Stimulated activated CD4-positive, alpha-beta T cell treated with anti-CD3 and anti-CD28 coated beads, Interleukin-15, amount 100 ng/mL, for 1 hour (primary cell): ENCODE data around the gene SOX6.
"Not testable (repeated sequence)": the region's sequence is repeated elsewhere in the genome, so short reads cannot be mapped to it uniquely, and the experiment has no call there.

Experiments used
- DNase-seq, 2 donors: peaks; one replicate each; pipeline ENCODE4 v3.0.0-alpha.2; 2020; ENCODE audit warnings: low read depth in 1 of 2, low spot score in 1 of 2

SOX6 gene

DNA sequence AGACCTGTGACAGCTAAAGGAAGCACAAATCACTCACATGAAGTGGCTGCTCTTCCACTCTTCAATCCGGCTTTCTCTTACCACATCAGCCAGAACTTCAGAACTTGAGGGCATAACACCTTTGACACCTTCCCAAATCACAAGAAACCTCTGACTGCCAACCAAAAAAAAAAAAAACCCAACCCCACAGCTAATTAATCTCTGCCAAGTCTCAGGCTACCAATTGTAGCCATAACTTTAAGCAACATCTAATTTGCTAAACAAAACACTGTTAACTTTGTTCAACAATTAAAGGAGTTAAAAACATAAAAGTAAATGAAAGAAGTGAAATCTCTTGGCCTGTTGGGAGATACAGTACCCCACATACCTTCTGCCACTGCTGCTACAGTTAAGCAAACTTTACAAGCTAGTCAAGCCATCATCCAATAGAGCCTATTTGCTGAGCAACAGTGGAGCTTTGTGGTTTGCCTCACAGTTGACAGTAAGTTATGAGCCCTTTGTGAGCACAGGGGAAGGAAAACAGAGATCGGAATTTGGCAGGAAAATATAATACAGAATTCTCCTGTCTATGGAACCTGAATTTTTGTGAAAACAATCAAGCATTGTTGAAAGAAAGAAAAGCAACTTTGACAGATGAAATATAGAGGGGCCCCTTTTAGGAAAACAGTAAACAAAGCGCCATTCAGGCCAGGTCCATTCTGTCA is at the start of gene SOX6:
Gene SOX6 (minus strand): TSS at position 490 of the 704 bp plus-strand sequence. CDS start 15,298 bp downstream, outside the sequence.
- DNase-seq: no peak

DNA sequence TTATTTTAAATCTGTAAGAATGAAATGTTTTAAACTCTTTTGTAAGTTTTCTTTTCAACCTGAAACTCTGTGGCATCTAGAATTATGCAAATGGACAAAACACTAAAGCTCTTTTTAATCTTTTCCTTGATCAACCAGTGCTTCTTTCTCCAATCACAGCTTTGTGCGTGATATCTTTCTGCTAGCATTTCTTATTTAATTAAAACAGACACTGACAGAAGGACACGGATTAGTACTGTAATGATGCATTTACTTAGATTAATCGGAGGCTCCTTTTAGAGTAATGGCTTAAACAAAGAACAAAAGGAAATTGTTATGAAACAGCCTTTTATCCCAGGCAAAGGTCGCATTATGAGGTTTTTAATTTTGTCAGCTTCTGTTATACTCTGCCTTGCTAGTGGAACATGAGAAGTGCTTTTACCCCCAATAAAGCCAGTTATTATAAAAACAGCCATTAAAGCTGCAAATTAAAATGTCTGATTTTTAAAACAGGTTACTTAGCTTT is 48.5 kb upstream of the SOX6 start:
- no peak for DNase-seq

GRCh38 chr11:16403851-16404250 is 47.5 kb upstream of the SOX6 start:
- DNase-seq: no peak

DNA sequence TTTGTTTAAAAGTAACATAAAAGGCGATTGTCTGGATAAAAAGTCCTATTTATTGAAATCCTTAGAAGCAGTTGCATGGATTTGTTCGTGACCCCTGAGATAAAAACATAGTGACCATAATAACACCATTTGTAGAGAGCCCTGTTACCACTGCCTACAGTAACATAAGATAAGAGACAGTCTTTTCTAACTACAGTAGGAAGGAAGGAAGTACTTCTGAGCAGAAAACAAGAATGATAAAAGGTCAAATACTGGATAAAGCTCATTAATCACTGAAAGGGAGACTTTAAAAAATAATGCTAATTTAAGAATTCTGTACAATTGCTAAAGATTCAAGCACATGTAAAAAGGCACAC is 47.1 kb upstream of the SOX6 start:
- DNase-seq: no peak

- DNase-seq: no peak
These were observed 46.5 kb upstream of the SOX6 start for GRCh38 chr11:16402654-16403447.

- no peak for DNase-seq
These were observed 41.0 kb upstream of the SOX6 start for GRCh38 chr11:16397390-16397789.

- no peak for DNase-seq
These were observed 39.3 kb upstream of the SOX6 start for GRCh38 chr11:16395601-16396000.

- DNase-seq: no peak
These were observed 38.6 kb upstream of the SOX6 start for GRCh38 chr11:16394947-16395346.

DNA sequence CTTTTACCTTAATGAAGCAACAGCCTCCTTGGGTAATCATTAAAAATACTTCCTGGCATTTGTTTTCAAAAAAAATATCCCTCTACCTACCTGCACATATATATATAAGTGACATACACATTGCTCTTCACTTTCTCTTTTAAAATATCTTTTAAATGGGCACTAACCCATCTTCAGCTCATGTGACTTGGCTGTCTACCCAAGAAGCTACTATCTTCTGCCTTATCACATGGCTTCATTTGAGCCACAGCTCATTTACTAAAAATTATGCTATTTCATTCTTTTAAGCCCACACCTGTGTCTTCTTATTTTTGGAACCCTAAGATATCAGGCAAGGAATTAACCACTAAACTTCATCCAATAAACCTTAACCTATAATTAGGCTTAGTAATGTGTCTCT is 37.0 kb upstream of the SOX6 start:
- no peak for DNase-seq

DNA sequence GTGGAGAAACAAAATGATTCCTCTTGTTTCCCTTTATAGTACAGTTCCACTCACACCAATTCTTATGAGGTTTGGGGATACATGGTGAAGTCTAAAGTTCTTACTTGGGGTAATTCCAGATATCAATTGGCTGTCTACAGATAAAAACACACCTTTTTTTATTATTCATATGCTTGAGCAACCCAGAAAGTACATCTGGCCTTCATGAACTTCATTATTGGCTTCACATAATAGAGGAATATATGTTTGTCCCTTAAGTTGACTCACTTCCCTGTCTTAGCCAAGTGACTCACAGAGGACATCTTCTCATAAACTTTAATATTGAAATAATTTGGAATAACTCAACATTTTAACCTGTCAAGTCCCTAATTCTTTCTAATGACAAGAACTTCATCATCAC is 36.3 kb upstream of the SOX6 start:
- no peak for DNase-seq

GRCh38 chr11:16390826-16391225 is 34.5 kb upstream of the SOX6 start:
- not testable (repeated sequence) for DNase-seq

- no peak for DNase-seq
These were observed 28.8 kb upstream of the SOX6 start for GRCh38 chr11:16385099-16385498.

GRCh38 chr11:16382638-16383380 is 26.5 kb upstream of the SOX6 start:
- no peak for DNase-seq

DNA sequence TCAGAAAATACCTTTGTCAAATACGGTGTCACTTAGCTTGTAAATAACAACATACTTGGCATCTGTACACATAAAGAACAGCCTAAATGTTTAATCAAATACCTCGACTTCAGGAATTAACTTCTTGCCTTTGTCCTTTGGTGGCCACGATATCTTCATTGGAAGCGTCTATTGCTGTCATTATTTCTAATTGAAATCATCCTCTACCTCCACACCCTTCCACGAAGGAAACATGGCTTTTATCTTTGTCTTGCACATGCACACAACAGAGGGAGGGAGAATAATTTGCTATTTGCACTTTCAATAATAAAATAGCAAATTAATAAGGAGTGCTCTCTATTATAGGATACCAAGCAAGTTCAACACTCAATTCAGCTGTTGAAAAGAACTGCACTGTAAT is 25.8 kb upstream of the SOX6 start:
- DNase-seq: no peak

GRCh38 chr11:16380941-16381568 is 24.7 kb upstream of the SOX6 start:
- no peak for DNase-seq

DNA sequence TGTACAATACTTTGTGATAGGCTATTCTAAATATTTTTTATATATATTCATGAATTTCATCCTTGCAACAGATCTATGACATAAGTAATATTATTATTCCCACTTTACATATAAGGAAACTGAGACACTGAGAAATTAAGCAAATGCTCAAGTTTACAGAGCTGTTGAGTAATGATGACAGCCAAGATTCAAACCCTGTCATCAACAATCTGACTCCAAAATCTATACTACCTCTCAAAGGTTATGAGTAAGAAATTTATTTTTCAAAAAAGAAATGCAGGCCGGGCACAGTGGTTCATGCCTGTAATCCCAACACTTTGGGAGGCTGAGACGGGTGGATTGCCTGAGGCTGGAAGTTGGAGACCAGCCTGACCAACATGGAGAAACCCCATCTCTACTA is 22.6 kb upstream of the SOX6 start:
- no peak for DNase-seq

DNA sequence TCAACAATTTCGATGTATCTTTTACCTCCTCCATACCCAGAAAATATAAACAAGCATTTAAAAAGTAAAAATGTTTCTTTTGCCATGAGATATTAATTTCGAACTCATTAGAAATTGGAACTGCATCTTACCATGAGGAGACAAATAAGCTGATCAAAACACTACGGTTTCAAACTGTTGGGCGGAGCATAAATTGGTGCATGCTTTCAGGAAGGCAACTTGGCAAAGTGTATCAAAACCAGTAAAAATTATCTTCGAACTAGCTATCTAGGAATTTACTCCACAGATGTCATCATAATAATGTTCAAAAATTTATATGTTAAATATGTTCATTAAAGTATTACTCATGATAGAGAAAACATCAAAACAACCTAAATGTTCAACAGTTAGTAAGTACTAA is 21.4 kb upstream of the SOX6 start:
- DNase-seq: no peak

GRCh38 chr11:16375664-16376063 is 19.3 kb upstream of the SOX6 start:
- DNase-seq: not testable (repeated sequence)

GRCh38 chr11:16373768-16374167 is 17.4 kb upstream of the SOX6 start:
- DNase-seq: no peak

DNA sequence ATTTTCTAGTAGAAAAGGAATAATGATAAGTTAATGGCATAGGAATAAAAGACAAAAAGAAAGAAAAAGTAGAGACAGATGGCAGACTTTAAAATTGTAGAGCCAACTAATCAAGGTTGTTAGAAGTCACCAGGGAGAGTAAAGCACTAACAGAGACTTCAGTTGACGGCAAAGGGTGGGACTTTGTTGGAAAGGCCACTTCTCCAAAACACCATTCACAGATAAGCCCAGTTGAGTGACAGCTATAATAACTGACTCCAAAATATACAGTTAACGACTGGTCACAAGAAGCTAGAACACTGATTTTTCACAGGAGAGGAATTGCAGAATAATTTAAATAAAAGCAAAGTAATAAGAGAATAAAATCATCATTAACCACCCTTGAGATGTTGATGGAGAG is 16.0 kb upstream of the SOX6 start:
- no peak for DNase-seq

DNA sequence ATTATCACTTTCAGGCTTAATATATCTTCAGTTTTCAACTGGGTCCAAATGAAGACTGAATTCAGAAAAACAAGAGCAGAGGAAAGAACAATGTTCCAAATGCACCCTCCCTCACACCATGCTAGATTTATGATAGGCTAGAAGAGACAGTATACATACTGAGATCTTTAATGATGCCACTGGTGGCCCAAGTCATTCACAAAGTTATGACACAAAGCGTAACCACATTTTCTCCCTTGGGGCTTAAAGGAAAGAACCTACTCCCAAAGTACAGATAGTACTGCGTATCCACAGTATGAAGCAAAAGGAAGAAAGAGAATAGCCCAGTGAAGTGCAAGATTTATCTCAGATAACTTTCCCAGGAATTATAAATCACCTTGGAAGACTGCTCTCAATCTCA is 10.9 kb upstream of the SOX6 start:
- DNase-seq: no peak
